Activated CD4-positive, CD25-positive, alpha-beta regulatory T cell treated with anti-CD3 and anti-CD28 coated beads, Interleukin-2, amount 50 U/mL, for 72 hours (primary cell): ENCODE data around the gene HIKESHI.
"Not testable (repeated sequence)": the region's sequence is repeated elsewhere in the genome, so short reads cannot be mapped to it uniquely, and the experiment has no call there.

ENCODE experiments used
- DNase-seq: peaks from one replicate; pipeline ENCODE4 v3.0.0; 2021

The HIKESHI gene

GRCh38 chr11:86302092-86302793, at the start of gene HIKESHI:
Gene HIKESHI, plus strand, starts transcription at chr11:86302240. Its CDS starts 209 bp downstream, at chr11:86302449.
- DNase-seq: peak; percentile 84

GRCh38 chr11:86255896-86256295, 46.1 kb upstream of the HIKESHI start:
- DNase-seq: no peak

GRCh38 chr11:86256608-86257007, 45.4 kb upstream of the HIKESHI start:
- DNase-seq: no peak

GRCh38 chr11:86257446-86257845, 44.6 kb upstream of the HIKESHI start:
- no peak for DNase-seq

- no peak for DNase-seq
These were observed 42.3 kb upstream of the HIKESHI start for GRCh38 chr11:86259730-86260129.

GRCh38 chr11:86261328-86261727, 40.7 kb upstream of the HIKESHI start:
- no peak for DNase-seq

GRCh38 chr11:86262387-86262786, 39.7 kb upstream of the HIKESHI start:
- DNase-seq: no peak

- DNase-seq: no peak
These were observed 37.4 kb upstream of the HIKESHI start for GRCh38 chr11:86264649-86265048.

GRCh38 chr11:86265194-86265593, 36.8 kb upstream of the HIKESHI start:
- no peak for DNase-seq

- DNase-seq: no peak
These were observed 32.4 kb upstream of the HIKESHI start for GRCh38 chr11:86269645-86270044.

GRCh38 chr11:86274503-86274902, 27.5 kb upstream of the HIKESHI start:
- DNase-seq: no peak

- DNase-seq: no peak
These were observed 27.0 kb upstream of the HIKESHI start for GRCh38 chr11:86274999-86275398.

GRCh38 chr11:86275493-86276370, 26.3 kb upstream of the HIKESHI start:
- DNase-seq: no peak

- DNase-seq: no peak
These were observed 24.3 kb upstream of the HIKESHI start for GRCh38 chr11:86277741-86278140.

- no peak for DNase-seq
These were observed 23.8 kb upstream of the HIKESHI start for GRCh38 chr11:86278226-86278625.

GRCh38 chr11:86279747-86280146, 22.3 kb upstream of the HIKESHI start:
- no peak for DNase-seq

GRCh38 chr11:86287468-86287796, 14.6 kb upstream of the HIKESHI start:
- no peak for DNase-seq

GRCh38 chr11:86288776-86289507, 13.1 kb upstream of the HIKESHI start:
- no peak for DNase-seq

GRCh38 chr11:86289508-86290280, 12.3 kb upstream of the HIKESHI start:
- not testable (repeated sequence) for DNase-seq

- no peak for DNase-seq
These were observed 10.4 kb upstream of the HIKESHI start for GRCh38 chr11:86291466-86292262.

GRCh38 chr11:86292912-86293616, 9.0 kb upstream of the HIKESHI start:
- no peak for DNase-seq
